ENCODE measurements around the gene SLC34A1. TPM values are rescaled to one million over a fixed set of nuclear protein-coding genes. Genes with fewer than 3 reads are reported as not detected.

Gene SLC34A1
- total and polyA plus RNA-seq, 2 of the 4 experiments (the other 2 are of a cell fraction) = not detected

DNA sequence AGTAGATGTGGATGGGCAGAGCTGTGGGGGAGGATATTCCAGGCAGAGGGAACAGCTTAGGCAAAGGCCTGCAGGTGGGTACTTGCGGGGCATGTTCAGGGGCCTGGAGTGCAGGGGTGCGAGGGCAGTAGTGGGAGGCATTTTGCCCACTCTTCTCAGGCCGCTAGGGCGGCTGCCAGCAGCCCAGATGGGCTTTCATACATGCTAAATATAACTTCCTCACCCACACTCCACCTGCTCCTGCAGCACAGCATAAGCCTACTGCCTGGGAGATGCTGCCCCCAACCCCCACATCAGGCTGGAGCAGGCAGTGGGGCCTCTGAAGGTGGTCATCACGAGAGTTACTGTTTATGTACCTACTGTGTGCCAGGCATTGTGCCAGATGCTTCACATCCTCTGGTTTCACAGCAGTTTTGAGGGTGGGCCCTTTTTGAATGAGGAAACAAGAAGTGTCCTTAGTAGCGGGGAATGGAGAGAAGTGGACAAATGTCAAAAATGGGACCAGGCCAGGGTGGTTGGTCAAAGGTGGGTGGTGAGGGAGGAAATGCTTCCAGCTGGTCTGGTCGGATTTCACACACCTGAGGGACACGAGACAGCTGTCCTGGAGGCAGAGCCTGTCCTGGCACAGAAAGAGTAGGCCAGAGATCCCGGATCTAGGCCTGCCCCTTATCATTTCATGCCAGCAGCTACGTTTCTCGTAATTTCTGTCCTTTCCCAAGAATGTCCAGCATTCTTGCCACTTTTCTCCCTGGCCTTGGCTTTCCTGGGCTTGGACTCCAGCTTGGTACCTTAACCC, 14.4 kb upstream of the SLC34A1 start:
- no peak overlapping the region for H2AFZ ChIP-seq (replicated peaks; ENCODE audit: low read length, poor library complexity)
- H3K36me3 ChIP-seq (ENCODE audit: control insufficient read depth, insufficient read depth, low read length) = no peaks in the 10 kb centered on the region
- no peak overlapping the region for H2AK9ac ChIP-seq (replicated peaks; ENCODE audit: low read depth, low read length, poor library complexity)
- dilution Hi-C loops (cut with HindIII; ENCODE audit: low sequenced_read_pairs, unreplicated experiment) = no loop called here
- H3K9me1 ChIP-seq (ENCODE audit: insufficient read depth, low read length) = no peaks in the 10 kb centered on the region
- H2BK5ac ChIP-seq (ENCODE audit: low read depth, low read length, poor library complexity, severe bottlenecking) = no peak overlapping the region
- H3K4me1 ChIP-seq (ENCODE audit: control insufficient read depth, insufficient read depth, low read length) = peaks cover 11% of the 10 kb centered on the region; the same call in 1 of the 2 replicates
- no peak overlapping the region for H3K56ac ChIP-seq (ENCODE audit: extremely low read depth, insufficient read depth, low read length)
- H2BK20ac ChIP-seq (ENCODE audit: low read depth, low read length) = no peak overlapping the region
- no peak overlapping the region for H3K4me2 ChIP-seq (ENCODE audit: low read depth, low read length)
- no peak overlapping the region for H4K8ac ChIP-seq (ENCODE audit: low read depth in 2 of 2, low read length in 2 of 2)
- CTCF ChIA-PET = interaction anchor here (0.6 to 1.5 kb wide), 8 partner anchors 12 to 95 kb away, joined by 3 to 8 read pairs (median 3); partner anchors contain the start of genes RGS14 and SLC34A1
- no peak overlapping the region for H2AK5ac ChIP-seq (ENCODE audit: low read depth, low read length)
- in situ Hi-C loops (cut with MboI; ENCODE audit: low sequenced_read_pairs) = no loop called here
- WGBS, 2 experiments (ENCODE audit: extremely low coverage in 2 of 2, insufficient read length in 1 of 2) = 70% methylated on average over 8 of the region's 11 CpGs; no CpG with 5 or more reads in 1 of the 2 experiments
- no peak overlapping the region for H2BK15ac ChIP-seq (ENCODE audit: low read depth, low read length)
- no peaks in the 10 kb centered on the region for H3K9me3 ChIP-seq (ENCODE audit: control insufficient read depth, insufficient read depth, low read length)
- BruUV-seq (replicated peaks) = no TSS peak
- no peak overlapping the region for H4K5ac ChIP-seq (ENCODE audit: low read depth, low read length)
- H4K91ac ChIP-seq (ENCODE audit: insufficient read depth, low read depth, low read length) = no peak overlapping the region
- no peak overlapping the region for H3K9ac ChIP-seq (ENCODE audit: low read depth, low read length)
- intact Hi-C loops (cut with micrococcal nuclease) = loop anchor here (1.0 kb wide), 1 partner anchor 131 kb away; no protein-coding TSS in a partner anchor
- H4K20me1 ChIP-seq (ENCODE audit: insufficient read depth, low read length) = no peaks in the 10 kb centered on the region; the same call in none of the 2 replicates
- no peak overlapping the region for H3K23ac ChIP-seq (ENCODE audit: low read depth, low read length)
- H3K27me3 ChIP-seq (ENCODE audit: control insufficient read depth, insufficient read depth, low read length) = peaks cover 6% of the 10 kb centered on the region; the same call in 1 of the 2 replicates
- POLR2A ChIA-PET (ENCODE audit: unreplicated experiment) = no interaction called here
- no peak overlapping the region for H3K18ac ChIP-seq (ENCODE audit: low read depth, low read length)
- no peak for ATAC-seq (ENCODE audit: low read depth)
- TF ChIP-seq RAD21 (IDR thresholded peaks at IDR 0.05; ENCODE audit: low read length) (no peak), RCOR1 (IDR thresholded peaks at IDR 0.05; ENCODE audit: insufficient replicate concordance, low read length) (no peak), POLR2A (IDR thresholded peaks at IDR 0.05; ENCODE audit: low read depth, low read length) (no peak), CHD1 (IDR thresholded peaks at IDR 0.05; ENCODE audit: low read depth, low read length) (no peak), NFE2L2 (IDR thresholded peaks at IDR 0.05; ENCODE audit: low read depth, low read length) (no peak), RFX5 (IDR thresholded peaks at IDR 0.05; ENCODE audit: low read depth, low read length) (no peak), FOS (IDR thresholded peaks at IDR 0.05; ENCODE audit: low read depth, low read length) (no peak), MAFK (IDR thresholded peaks at IDR 0.05; ENCODE audit: low read depth, low read length) (no peak), BHLHE40 (IDR thresholded peaks at IDR 0.05; ENCODE audit: low read depth, low read length) (no peak), MXI1 (IDR thresholded peaks at IDR 0.05; ENCODE audit: borderline replicate concordance, low read depth, low read length) (no peak), MAZ (IDR thresholded peaks at IDR 0.05; ENCODE audit: borderline replicate concordance, low read depth, low read length) (no peak)
- TF ChIP-seq, protein P1, sequence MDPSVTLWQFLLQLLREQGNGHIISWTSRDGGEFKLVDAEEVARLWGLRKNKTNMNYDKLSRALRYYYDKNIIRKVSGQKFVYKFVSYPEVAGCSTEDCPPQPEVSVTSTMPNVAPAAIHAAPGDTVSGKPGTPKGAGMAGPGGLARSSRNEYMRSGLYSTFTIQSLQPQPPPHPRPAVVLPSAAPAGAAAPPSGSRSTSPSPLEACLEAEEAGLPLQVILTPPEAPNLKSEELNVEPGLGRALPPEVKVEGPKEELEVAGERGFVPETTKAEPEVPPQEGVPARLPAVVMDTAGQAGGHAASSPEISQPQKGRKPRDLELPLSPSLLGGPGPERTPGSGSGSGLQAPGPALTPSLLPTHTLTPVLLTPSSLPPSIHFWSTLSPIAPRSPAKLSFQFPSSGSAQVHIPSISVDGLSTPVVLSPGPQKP (IDR thresholded peaks at IDR 0.05; ENCODE audit: borderline replicate concordance, low read depth, low read length) = no peak
- TF ChIP-seq, protein P2, sequence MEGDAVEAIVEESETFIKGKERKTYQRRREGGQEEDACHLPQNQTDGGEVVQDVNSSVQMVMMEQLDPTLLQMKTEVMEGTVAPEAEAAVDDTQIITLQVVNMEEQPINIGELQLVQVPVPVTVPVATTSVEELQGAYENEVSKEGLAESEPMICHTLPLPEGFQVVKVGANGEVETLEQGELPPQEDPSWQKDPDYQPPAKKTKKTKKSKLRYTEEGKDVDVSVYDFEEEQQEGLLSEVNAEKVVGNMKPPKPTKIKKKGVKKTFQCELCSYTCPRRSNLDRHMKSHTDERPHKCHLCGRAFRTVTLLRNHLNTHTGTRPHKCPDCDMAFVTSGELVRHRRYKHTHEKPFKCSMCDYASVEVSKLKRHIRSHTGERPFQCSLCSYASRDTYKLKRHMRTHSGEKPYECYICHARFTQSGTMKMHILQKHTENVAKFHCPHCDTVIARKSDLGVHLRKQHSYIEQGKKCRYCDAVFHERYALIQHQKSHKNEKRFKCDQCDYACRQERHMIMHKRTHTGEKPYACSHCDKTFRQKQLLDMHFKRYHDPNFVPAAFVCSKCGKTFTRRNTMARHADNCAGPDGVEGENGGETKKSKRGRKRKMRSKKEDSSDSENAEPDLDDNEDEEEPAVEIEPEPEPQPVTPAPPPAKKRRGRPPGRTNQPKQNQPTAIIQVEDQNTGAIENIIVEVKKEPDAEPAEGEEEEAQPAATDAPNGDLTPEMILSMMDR (conservative IDR thresholded peaks at IDR 0.05; ENCODE audit: low read depth, low read length) = no peak
- TF ChIP-seq, protein P3, sequence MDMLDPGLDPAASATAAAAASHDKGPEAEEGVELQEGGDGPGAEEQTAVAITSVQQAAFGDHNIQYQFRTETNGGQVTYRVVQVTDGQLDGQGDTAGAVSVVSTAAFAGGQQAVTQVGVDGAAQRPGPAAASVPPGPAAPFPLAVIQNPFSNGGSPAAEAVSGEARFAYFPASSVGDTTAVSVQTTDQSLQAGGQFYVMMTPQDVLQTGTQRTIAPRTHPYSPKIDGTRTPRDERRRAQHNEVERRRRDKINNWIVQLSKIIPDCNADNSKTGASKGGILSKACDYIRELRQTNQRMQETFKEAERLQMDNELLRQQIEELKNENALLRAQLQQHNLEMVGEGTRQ (IDR thresholded peaks at IDR 0.05; ENCODE audit: low read depth, low read length) = no peak
- no peak overlapping the region for H3K14ac ChIP-seq (replicated peaks; ENCODE audit: low read depth, low read length)
- no peak overlapping the region for H2BK120ac ChIP-seq (ENCODE audit: low read depth, low read length)
- DNase-seq = no peak
- H3K79me1 ChIP-seq (ENCODE audit: low read depth in 1 of 2, low read length in 2 of 2) = no peaks in the 10 kb centered on the region
- H3K4ac ChIP-seq (ENCODE audit: low read depth, low read length) = no peak overlapping the region
- H3K4me3 ChIP-seq (ENCODE audit: insufficient read depth, low read depth, low read length) = no peak overlapping the region
- H3K27ac ChIP-seq (ENCODE audit: insufficient read depth, low read length) = no peak overlapping the region

Measured in IMR-90 (cell line).